HL-60 (cell line): ENCODE measurements around the gene NXT1.

Experiments
- CTCF ChIP-seq: IDR thresholded peaks from one replicate; pipeline ENCODE4 v1.5.1; 2011; ENCODE audit warnings: low read length, control low read depth, inconsistent platforms; ENCODE audit not compliant: insufficient read depth
- GABPA ChIP-seq: IDR thresholded peaks from 2 replicates; pipeline ENCODE4 v1.6.1; 2012; ENCODE audit warnings: low read depth
- POLR2AphosphoS5 ChIP-seq: IDR thresholded peaks from 2 replicates; pipeline ENCODE4 v1.6.1; 2012; ENCODE audit warnings: low read depth
- REST ChIP-seq: IDR thresholded peaks from 2 replicates; pipeline ENCODE4 v1.6.1; 2012; ENCODE audit warnings: low read depth; ENCODE audit not compliant: insufficient replicate concordance
- SPI1 ChIP-seq: IDR thresholded peaks from 2 replicates; pipeline ENCODE4 v1.6.1; 2012; ENCODE audit warnings: low read depth, mild to moderate bottlenecking, borderline replicate concordance

- TF ChIP-seq CTCF: no peak
- no peak for TF ChIP-seq REST
- no peak for TF ChIP-seq SPI1
- no peak for TF ChIP-seq POLR2AphosphoS5
- no peak for TF ChIP-seq GABPA
These were observed 13.3 kb upstream of the NXT1 start for GRCh38 chr20:23337312-23337711.
